ENCODE results near the gene LRPAP1.
"Not testable (repeated sequence)": the region's sequence is repeated elsewhere in the genome, so short reads cannot be mapped to it uniquely, and the experiment has no call there.

GRCh38 chr4:3559381-3560290 is 27.4 kb upstream of the LRPAP1 start:
- TF ChIP-seq POLR2A, CTCF, POLR2AphosphoS5 (IDR thresholded peaks at IDR 0.05): not testable (repeated sequence)
